Retina (tissue), 1 donor: ENCODE results near the gene DPPA3.
"Not testable (repeated sequence)": the region's sequence is repeated elsewhere in the genome, so short reads cannot be mapped to it uniquely, and the experiment has no call there.

Experiments used
- DNase-seq: peaks from one replicate; pipeline ENCODE4 v3.0.0-alpha.2; 2016

Gene DPPA3

GRCh38 chr12:7731486-7731885, 20.3 kb downstream of the DPPA3 start:
- DNase-seq = no peak

GRCh38 chr12:7732993-7733392, 21.8 kb downstream of the DPPA3 start:
- DNase-seq = no peak

GRCh38 chr12:7747246-7747645, 36.0 kb downstream of the DPPA3 start, which contains the start of gene CLEC4C:
Gene CLEC4C (minus strand): TSS chr12:7747375. CDS start chr12:7747348, 27 bp downstream.
- DNase-seq = no peak

GRCh38 chr12:7748852-7749251, 37.6 kb downstream of the DPPA3 start:
- DNase-seq = no peak

GRCh38 chr12:7749442-7749841, 38.2 kb downstream of the DPPA3 start:
- DNase-seq = no peak

- no peak for DNase-seq
Measured at GRCh38 chr12:7750350-7750749, 39.1 kb downstream of the DPPA3 start.

- no peak for DNase-seq
Measured at GRCh38 chr12:7751394-7751793, 40.2 kb downstream of the DPPA3 start.

GRCh38 chr12:7751941-7752922, 41.0 kb downstream of the DPPA3 start:
- not testable (repeated sequence) for DNase-seq

GRCh38 chr12:7755668-7756067, 44.4 kb downstream of the DPPA3 start:
- DNase-seq = not testable (repeated sequence)

- DNase-seq = no peak
Measured at GRCh38 chr12:7756993-7757392, 45.8 kb downstream of the DPPA3 start.

- DNase-seq = no peak
Measured at GRCh38 chr12:7758766-7759140, 47.5 kb downstream of the DPPA3 start.
